Measurements from ENCODE around the gene ALPK1.
A peak's percentile ranks its signal among the peaks of the same experiment; 100 is the strongest.

Gene ALPK1

GRCh38 chr4:112416464-112416863 lies 119.3 kb downstream of the ALPK1 start:
- H3K4me3 ChIP-seq (replicated peaks in 1 of 2; ENCODE audit: low read depth in 2 of 2, low read length in 2 of 2), result no peak overlapping the region
- TF ChIP-seq, protein P1, sequence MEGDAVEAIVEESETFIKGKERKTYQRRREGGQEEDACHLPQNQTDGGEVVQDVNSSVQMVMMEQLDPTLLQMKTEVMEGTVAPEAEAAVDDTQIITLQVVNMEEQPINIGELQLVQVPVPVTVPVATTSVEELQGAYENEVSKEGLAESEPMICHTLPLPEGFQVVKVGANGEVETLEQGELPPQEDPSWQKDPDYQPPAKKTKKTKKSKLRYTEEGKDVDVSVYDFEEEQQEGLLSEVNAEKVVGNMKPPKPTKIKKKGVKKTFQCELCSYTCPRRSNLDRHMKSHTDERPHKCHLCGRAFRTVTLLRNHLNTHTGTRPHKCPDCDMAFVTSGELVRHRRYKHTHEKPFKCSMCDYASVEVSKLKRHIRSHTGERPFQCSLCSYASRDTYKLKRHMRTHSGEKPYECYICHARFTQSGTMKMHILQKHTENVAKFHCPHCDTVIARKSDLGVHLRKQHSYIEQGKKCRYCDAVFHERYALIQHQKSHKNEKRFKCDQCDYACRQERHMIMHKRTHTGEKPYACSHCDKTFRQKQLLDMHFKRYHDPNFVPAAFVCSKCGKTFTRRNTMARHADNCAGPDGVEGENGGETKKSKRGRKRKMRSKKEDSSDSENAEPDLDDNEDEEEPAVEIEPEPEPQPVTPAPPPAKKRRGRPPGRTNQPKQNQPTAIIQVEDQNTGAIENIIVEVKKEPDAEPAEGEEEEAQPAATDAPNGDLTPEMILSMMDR (IDR thresholded peaks at IDR 0.05; ENCODE audit: low read depth, low read length), result no peak
- DNase-seq (ENCODE audit: low read depth in 2 of 2), result no peak

DNA sequence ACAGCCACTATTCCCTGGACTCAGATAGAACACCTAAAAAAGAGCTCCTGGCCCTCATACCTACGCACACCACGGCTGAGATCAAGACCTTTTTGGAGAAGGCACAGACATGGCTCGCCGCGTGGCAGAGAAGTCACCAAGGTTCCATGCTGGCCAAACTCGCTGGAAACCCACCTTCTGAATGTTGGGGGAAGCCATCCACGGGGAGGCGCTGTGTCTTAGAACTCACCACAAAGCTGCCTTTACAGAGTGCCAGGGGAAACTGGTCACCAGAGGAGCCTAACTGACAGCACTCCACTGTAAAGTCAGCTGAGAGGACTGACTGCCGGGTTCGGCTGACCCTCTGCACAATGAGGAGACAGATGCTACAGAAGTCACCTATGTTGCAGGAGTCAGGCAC lies 120.9 kb downstream of the ALPK1 start:
- H3K4me3 ChIP-seq (replicated peaks in 1 of 2; ENCODE audit: low read depth in 2 of 2, low read length in 2 of 2), result no peak overlapping the region
- TF ChIP-seq, protein P1 (IDR thresholded peaks at IDR 0.05; ENCODE audit: low read depth, low read length), result no peak
- no peak for DNase-seq (ENCODE audit: low read depth in 2 of 2)

DNA sequence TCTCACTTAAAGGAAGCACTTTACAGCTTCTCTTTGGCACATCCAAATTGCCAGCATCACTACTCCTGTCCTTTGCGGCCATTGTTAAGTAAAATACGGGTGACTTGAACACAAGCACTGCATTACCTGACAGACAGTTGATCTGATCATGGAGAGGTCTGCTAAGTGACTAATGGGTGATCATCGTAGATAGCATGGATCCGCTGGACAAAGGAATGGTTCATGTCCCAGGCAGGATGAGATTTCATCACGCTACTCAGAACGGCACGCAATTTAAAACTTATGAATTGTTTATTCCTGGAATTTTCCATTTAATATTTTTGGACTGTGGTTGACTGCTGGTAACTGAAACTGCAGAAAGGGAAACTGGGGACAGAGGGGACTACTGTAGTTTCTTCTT lies 124.7 kb downstream of the ALPK1 start:
- DNase-seq (ENCODE audit: low read depth in 2 of 2), result no peak
- TF ChIP-seq, protein P1 (IDR thresholded peaks at IDR 0.05; ENCODE audit: low read depth, low read length), result no peak
- H3K4me3 ChIP-seq (replicated peaks in 1 of 2; ENCODE audit: low read depth in 2 of 2, low read length in 2 of 2), result no peak overlapping the region

GRCh38 chr4:112422644-112423043 lies 125.5 kb downstream of the ALPK1 start:
- no peak overlapping the region for H3K4me3 ChIP-seq (replicated peaks in 1 of 2; ENCODE audit: low read depth in 2 of 2, low read length in 2 of 2)
- TF ChIP-seq, protein P1 (IDR thresholded peaks at IDR 0.05; ENCODE audit: low read depth, low read length), result no peak
- peak in 1 of 2 donors; percentile 5 for DNase-seq (ENCODE audit: low read depth in 2 of 2)

- DNase-seq (ENCODE audit: low read depth in 2 of 2), result no peak
- TF ChIP-seq, protein P1 (IDR thresholded peaks at IDR 0.05; ENCODE audit: low read depth, low read length), result no peak
- no peak overlapping the region for H3K4me3 ChIP-seq (replicated peaks in 1 of 2; ENCODE audit: low read depth in 2 of 2, low read length in 2 of 2)
These were observed 126.4 kb downstream of the ALPK1 start for GRCh38 chr4:112423591-112423990.

DNA sequence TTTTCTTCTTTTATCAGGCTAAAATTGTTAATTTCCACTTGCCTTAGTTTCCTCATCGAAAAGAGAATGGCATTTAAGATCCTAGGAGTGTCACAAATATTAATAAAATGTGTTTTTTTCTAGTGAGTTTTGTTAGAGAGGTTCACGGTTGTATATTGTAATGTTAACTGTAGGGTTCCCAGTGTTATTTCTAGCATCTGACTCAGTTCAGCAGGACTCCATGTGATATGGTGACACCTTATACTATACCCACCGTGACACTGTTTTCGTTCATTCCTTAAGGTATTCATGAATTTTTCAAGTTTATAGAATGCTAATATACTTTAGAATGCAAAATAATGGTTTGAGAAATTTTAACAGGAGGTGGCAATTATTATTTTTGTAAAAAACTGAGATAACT lies 128.7 kb downstream of the ALPK1 start:
- H3K4me3 ChIP-seq (replicated peaks in 1 of 2; ENCODE audit: low read depth in 2 of 2, low read length in 2 of 2), result no peak overlapping the region
- TF ChIP-seq, protein P1 (IDR thresholded peaks at IDR 0.05; ENCODE audit: low read depth, low read length), result no peak
- no peak for DNase-seq (ENCODE audit: low read depth in 2 of 2)

DNA sequence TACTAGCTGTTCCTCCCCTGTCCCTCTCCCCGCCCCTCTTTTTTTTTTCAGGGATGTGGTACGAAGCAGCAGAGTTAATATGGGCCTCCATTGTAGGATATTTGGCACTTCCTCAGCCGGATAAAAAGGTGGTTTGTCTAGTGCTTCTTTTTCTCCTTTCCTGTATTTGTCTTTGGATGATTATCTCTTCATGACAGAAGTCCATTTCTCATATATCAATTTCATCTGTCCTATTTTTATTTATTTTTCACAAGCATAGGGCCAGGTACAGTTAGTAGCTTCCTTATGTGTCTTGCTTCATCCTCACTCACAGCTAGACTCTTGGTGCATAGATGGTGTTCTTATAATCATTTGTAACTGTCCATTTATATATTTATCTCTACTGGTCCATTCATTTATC lies 129.2 kb downstream of the ALPK1 start:
- no peak for DNase-seq (ENCODE audit: low read depth in 2 of 2)
- no peak overlapping the region for H3K4me3 ChIP-seq (replicated peaks in 1 of 2; ENCODE audit: low read depth in 2 of 2, low read length in 2 of 2)
- TF ChIP-seq, protein P1 (IDR thresholded peaks at IDR 0.05; ENCODE audit: low read depth, low read length), result no peak
